Lower leg skin (tissue), 3 donors: ENCODE measurements around the gene KCNA1.

ENCODE experiments used
- CTCF ChIP-seq, 3 donors: fragments of 450-650 bp; IDR thresholded peaks; one replicate each; pipeline ENCODE4 v1.5.1; 2016; ENCODE audit warnings: antibody characterized with exemption in 3 of 3, mild to moderate bottlenecking in 3 of 3, moderate library complexity in 2 of 3
- POLR2A ChIP-seq, 2 donors: fragments of 450-650 bp; IDR thresholded peaks; one replicate each; pipeline ENCODE4 v1.6.1; 2016 to 2017; ENCODE audit warnings: antibody characterized with exemption in 2 of 2, mild to moderate bottlenecking in 1 of 2, moderate library complexity in 1 of 2

GRCh38 chr12:4938900-4939299 lies 29.2 kb downstream of the KCNA1 start:
- no peak for TF ChIP-seq CTCF (IDR thresholded peaks at IDR 0.05)
- no peak for TF ChIP-seq POLR2A (IDR thresholded peaks at IDR 0.05)
